HUES48 (cell line): ENCODE measurements around the gene ST8SIA3.

Experiments
- H3K27ac ChIP-seq: one replicate; pipeline ENCODE4 v1.7.0; 2013; ENCODE audit warnings: low read depth, low read length, inconsistent platforms
- H3K27me3 ChIP-seq: 2 replicates; pipeline ENCODE4 v1.6.1; 2013; ENCODE audit warnings: mild to moderate bottlenecking, low read length; ENCODE audit not compliant: control insufficient read depth, insufficient read depth
- H3K36me3 ChIP-seq: 2 replicates; pipeline ENCODE4 v1.6.1; 2013; ENCODE audit warnings: low read length; ENCODE audit not compliant: control insufficient read depth, insufficient read depth
- H3K4me1 ChIP-seq: 2 replicates; pipeline ENCODE4 v1.6.1; 2013; ENCODE audit warnings: mild to moderate bottlenecking, low read length; ENCODE audit not compliant: control insufficient read depth, insufficient read depth
- H3K4me3 ChIP-seq: 2 replicates; pipeline ENCODE4 v1.5.1; 2013; ENCODE audit warnings: mild to moderate bottlenecking, low read depth, low read length
- H3K9ac ChIP-seq: 2 replicates; pipeline ENCODE4 v1.6.1; 2013; ENCODE audit warnings: mild to moderate bottlenecking, low read depth, low read length, moderate library complexity
- H3K9me3 ChIP-seq: 2 replicates; pipeline ENCODE4 v1.6.1; 2013; ENCODE audit warnings: low read length; ENCODE audit not compliant: control insufficient read depth, insufficient read depth

ST8SIA3 gene

GRCh38 chr18:57336343-57336742 lies 16.0 kb upstream of the ST8SIA3 start:
- H3K27me3 ChIP-seq: no peaks in the 10 kb centered on the region
- H3K4me1 ChIP-seq: no peaks in the 10 kb centered on the region
- H3K36me3 ChIP-seq: no peaks in the 10 kb centered on the region
- no peak overlapping the region for H3K27ac ChIP-seq
- no peak overlapping the region for H3K4me3 ChIP-seq
- no peaks in the 10 kb centered on the region for H3K9me3 ChIP-seq
- no peak overlapping the region for H3K9ac ChIP-seq

- Histone ChIP-seq H3K4me1 (no peaks in the 10 kb centered on the region), H3K9ac (no peak overlapping the region), H3K27ac (no peak overlapping the region), H3K27me3 (no peaks in the 10 kb centered on the region), H3K36me3 (no peaks in the 10 kb centered on the region), H3K9me3 (no peaks in the 10 kb centered on the region), H3K4me3 (no peak overlapping the region)
These were observed 14.5 kb upstream of the ST8SIA3 start for GRCh38 chr18:57337890-57338289.

- no peak overlapping the region for H3K4me3 ChIP-seq
- no peak overlapping the region for H3K9ac ChIP-seq
- no peaks in the 10 kb centered on the region for H3K4me1 ChIP-seq
- no peak overlapping the region for H3K27ac ChIP-seq
- no peaks in the 10 kb centered on the region for H3K9me3 ChIP-seq
- H3K27me3 ChIP-seq: no peaks in the 10 kb centered on the region
- H3K36me3 ChIP-seq: no peaks in the 10 kb centered on the region
These were observed 8.5 kb upstream of the ST8SIA3 start for GRCh38 chr18:57343833-57344232.

- H3K4me3 ChIP-seq: no peak overlapping the region
- H3K27me3 ChIP-seq: peaks cover 21% of the 10 kb centered on the region
- no peak overlapping the region for H3K27ac ChIP-seq
- H3K9me3 ChIP-seq: no peaks in the 10 kb centered on the region
- no peak overlapping the region for H3K9ac ChIP-seq
- peaks cover 7% of the 10 kb centered on the region for H3K4me1 ChIP-seq
- no peaks in the 10 kb centered on the region for H3K36me3 ChIP-seq
These were observed 5.5 kb upstream of the ST8SIA3 start for GRCh38 chr18:57346876-57347275.

- Histone ChIP-seq H3K4me1 (peaks cover 7% of the 10 kb centered on the region), H3K9me3 (no peaks in the 10 kb centered on the region), H3K36me3 (no peaks in the 10 kb centered on the region), H3K27ac (no peak overlapping the region), H3K9ac (no peak overlapping the region), H3K4me3 (no peak overlapping the region), H3K27me3 (peaks cover 23% of the 10 kb centered on the region)
These were observed 4.6 kb upstream of the ST8SIA3 start for GRCh38 chr18:57347784-57348183.

GRCh38 chr18:57352761-57353136 lies 392 bp downstream of the ST8SIA3 start:
- no peak overlapping the region for H3K27ac ChIP-seq
- H3K9me3 ChIP-seq: no peaks in the 10 kb centered on the region
- H3K4me3 ChIP-seq: peak overlapping the region; percentile 80
- H3K4me1 ChIP-seq: peaks cover 7% of the 10 kb centered on the region
- no peaks in the 10 kb centered on the region for H3K36me3 ChIP-seq
- peaks cover 39% of the 10 kb centered on the region for H3K27me3 ChIP-seq
- no peak overlapping the region for H3K9ac ChIP-seq

GRCh38 chr18:57353137-57353939 lies 981 bp downstream of the ST8SIA3 start:
- Histone ChIP-seq H3K4me1 (peaks cover 7% of the 10 kb centered on the region), H3K27ac (peak overlapping the region; percentile 62), H3K36me3 (no peaks in the 10 kb centered on the region), H3K4me3 (peak overlapping the region; percentile 80), H3K9ac (no peak overlapping the region), H3K9me3 (no peaks in the 10 kb centered on the region), H3K27me3 (peaks cover 39% of the 10 kb centered on the region)

- Histone ChIP-seq H3K27me3 (peaks cover 39% of the 10 kb centered on the region), H3K36me3 (no peaks in the 10 kb centered on the region), H3K27ac (peak overlapping the region; percentile 62), H3K9ac (peak overlapping the region; percentile 66), H3K9me3 (no peaks in the 10 kb centered on the region), H3K4me1 (peaks cover 7% of the 10 kb centered on the region), H3K4me3 (peak overlapping the region; percentile 80)
These were observed 1.6 kb downstream of the ST8SIA3 start for GRCh38 chr18:57353940-57354461.

GRCh38 chr18:57359433-57359832 lies 7.1 kb downstream of the ST8SIA3 start:
- Histone ChIP-seq H3K27me3 (peaks cover 10% of the 10 kb centered on the region), H3K9ac (no peak overlapping the region), H3K36me3 (no peaks in the 10 kb centered on the region), H3K4me1 (no peaks in the 10 kb centered on the region), H3K9me3 (no peaks in the 10 kb centered on the region), H3K4me3 (no peak overlapping the region), H3K27ac (no peak overlapping the region)

- no peaks in the 10 kb centered on the region for H3K27me3 ChIP-seq
- no peak overlapping the region for H3K4me3 ChIP-seq
- no peaks in the 10 kb centered on the region for H3K4me1 ChIP-seq
- H3K36me3 ChIP-seq: no peaks in the 10 kb centered on the region
- H3K9me3 ChIP-seq: no peaks in the 10 kb centered on the region
- H3K27ac ChIP-seq: no peak overlapping the region
- H3K9ac ChIP-seq: no peak overlapping the region
These were observed 10.4 kb downstream of the ST8SIA3 start for GRCh38 chr18:57362714-57363113.

GRCh38 chr18:57364460-57364859 lies 12.1 kb downstream of the ST8SIA3 start:
- no peak overlapping the region for H3K4me3 ChIP-seq
- H3K36me3 ChIP-seq: no peaks in the 10 kb centered on the region
- no peak overlapping the region for H3K27ac ChIP-seq
- H3K9ac ChIP-seq: no peak overlapping the region
- H3K4me1 ChIP-seq: no peaks in the 10 kb centered on the region
- no peaks in the 10 kb centered on the region for H3K9me3 ChIP-seq
- H3K27me3 ChIP-seq: no peaks in the 10 kb centered on the region
